Activated CD4-positive, alpha-beta T cell treated with anti-CD3 and anti-CD28 coated beads, Interleukin-10, Interleukin-2, amounts not matched to agents 100 ng/mL and 50 ng/mL, durations not matched to agents 16 hours and 8 hours (primary cell): Measurements from ENCODE around the gene ALKAL2.

Experiments used
- DNase-seq: peaks from one replicate; pipeline ENCODE4 v3.0.0-alpha.2; 2020

ALKAL2 gene

DNA sequence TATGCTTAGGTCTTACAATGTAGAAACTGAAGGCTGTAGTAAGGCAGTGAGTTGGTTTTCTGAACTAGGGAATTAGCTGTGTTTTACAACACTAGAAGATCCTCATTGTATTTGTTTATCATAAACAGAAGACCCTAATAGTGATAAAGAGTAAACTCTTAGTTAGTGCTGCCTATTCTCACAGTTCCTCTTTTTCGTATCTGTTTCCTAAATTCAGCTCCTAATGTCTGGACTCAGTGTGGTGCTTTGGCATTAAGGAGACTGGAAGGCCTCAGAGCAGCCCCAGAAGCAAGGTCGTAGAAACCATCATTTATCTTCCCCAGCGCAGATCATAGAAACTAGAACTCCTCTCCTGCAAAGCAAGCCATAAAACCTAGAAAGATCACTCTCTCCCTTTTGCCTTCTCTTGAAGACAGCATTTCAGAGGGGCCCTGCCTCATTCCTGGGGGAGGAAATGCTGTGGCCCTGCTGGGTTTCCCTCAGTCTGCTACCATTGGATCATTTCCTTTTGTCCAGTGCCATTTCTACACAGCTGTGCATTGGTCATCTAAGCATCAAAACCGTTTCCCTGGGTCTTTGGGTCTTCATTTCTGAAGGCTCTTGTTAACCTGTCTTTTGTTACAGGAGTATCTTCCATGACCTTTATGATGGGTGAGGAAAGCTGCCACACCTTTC lies 18.4 kb downstream of the ALKAL2 start:
- DNase-seq, result no peak

- no peak for DNase-seq
These were observed 19.6 kb downstream of the ALKAL2 start for GRCh38 chr2:268323-268722.

- peak; percentile 97 for DNase-seq
These were observed 23.1 kb downstream of the ALKAL2 start, which contains the start of gene ACP1 for GRCh38 chr2:264493-265468. Gene ACP1, plus strand, starts transcription at chr2:264947. Its CDS starts 18 bp downstream, at chr2:264965.

DNA sequence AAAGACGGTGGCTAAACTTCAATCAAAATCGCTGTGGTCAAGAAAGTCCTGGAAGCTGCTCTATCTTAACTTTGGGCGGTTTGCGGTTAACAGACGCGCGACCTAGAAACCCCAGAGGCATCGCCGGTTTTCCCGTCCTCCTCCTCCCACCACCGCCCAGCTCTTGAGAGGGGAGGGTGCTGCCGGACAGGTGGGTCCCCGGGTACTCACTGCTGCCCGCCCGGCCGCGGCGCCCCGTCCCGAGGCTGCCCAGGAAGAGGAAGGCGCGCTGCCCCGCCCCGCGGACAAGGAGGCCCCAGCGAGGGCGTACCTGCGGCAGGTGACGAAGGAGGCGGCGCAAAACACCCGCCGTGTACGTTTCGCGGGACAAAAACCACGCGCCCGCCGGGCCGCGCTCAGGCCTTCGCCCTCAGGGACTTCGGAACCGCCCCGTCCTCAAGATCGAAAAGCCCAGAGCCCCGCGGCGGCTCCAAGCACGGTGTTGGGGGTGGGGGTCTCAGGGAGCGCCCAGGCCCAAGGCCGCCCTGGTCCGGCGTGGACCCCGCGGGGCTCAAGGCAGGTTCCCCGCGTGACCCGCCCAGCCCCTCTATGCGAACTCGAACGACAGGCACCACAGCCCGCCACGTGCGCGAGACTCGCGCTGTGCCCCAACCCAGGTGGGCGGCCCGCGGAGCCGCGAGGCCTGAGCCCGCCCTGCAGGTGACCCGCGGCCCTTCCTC lies 24.0 kb downstream of the ALKAL2 start, which contains the start of gene SH3YL1:
TSS of gene SH3YL1 (minus strand) at position 259 of the 719 bp plus-strand sequence. CDS start at position 211, 48 bp downstream.
- DNase-seq, result peak; percentile 21

DNA sequence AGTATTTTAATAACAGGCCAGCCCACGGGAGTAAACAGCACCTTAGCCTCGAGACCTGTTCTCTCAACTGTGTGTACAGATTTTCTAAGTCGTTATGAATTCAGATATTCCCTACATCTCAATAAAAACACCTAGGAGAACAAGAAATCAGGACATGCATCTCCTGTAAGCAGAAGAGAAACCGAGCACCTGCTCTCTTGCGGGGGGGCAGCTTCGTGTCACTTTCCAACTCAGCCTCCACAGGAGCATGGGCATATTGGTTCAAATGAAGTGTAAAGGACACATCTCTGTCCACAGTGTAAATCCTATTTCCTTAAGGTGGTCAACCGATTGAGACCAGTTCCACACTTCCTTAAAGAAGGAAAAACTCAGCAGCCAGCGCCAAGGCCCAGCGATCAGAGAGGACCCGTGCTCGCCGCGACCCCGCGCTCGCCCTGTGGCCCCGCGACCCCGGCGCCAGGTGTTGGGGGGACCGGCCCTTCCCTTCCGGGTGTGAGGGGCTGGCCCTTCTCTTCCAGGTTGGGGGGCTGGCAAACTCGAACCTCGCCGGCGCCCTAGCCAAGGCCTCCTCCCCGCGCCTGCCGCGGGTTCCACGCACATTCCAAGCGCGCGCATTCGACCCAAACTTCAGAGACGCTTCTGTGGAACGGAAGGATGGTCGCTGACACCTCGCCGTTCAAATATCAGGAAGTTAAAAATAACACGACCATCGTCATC lies 24.7 kb downstream of the ALKAL2 start:
- DNase-seq, result no peak

DNA sequence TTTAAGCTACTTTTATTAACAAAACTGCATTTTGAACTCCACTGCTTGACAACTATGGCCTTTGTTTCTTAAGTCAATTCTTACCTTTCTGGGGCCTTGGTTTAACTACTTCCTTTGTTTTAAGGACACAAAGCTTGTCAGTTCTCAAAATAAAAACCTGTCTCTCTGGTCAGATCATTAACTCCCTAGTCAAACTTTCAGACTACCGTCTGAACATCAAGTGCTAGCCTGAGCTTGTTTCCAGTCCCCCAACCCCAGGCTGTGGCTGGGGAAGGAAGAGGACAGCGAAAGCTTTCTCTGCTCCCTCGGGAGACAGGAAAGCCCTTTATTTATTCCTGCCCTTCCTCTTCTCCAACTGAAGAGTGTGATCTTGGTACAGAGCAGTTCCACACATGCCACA lies 25.8 kb downstream of the ALKAL2 start:
- DNase-seq, result no peak

- no peak for DNase-seq
These were observed 27.3 kb downstream of the ALKAL2 start for GRCh38 chr2:260507-261161.

DNA sequence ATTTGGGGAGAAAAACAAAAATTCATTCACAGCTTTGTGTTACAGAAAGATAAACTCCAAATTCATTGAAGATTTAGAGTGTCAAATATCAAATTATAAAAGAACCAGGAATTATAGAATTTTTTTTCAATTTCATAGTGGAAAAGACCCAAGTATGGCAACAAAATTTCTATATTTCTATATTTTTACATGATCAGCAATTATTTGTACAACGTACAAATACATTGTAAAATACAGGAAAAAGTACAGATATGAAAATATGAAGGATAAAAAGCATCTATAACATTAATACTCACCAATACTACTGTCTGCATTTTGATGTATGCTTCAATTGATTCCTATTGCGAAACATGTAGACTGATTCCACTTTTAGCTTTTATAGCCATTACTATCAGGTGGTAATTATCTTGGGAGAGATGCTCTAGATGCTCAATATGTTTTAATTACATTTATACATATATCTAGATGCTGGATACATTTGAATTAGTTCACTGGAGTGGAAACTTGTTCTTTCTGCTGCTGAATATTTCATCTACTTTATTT lies 28.0 kb downstream of the ALKAL2 start:
- DNase-seq, result no peak

- no peak for DNase-seq
These were observed 29.0 kb downstream of the ALKAL2 start for GRCh38 chr2:258933-259332.

DNA sequence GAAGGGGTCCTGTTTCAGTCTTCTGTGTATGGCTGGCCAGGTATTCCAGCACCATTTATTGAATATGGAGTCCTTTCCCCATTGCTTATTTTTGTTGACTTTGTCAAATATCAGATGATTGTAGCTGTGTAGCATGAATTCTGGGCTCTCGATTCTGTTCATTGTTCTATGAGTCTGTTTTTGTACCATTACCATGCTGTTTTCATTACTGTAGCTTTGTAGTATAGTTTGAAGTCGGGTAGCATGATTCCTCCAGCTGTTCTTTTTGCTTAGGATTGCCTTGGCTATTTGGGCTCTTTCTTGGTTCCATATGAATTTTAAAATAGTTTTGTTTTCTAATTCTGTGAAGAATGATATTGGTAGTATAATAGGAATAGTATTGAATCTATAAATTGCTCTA lies 30.0 kb downstream of the ALKAL2 start:
- no peak for DNase-seq

DNA sequence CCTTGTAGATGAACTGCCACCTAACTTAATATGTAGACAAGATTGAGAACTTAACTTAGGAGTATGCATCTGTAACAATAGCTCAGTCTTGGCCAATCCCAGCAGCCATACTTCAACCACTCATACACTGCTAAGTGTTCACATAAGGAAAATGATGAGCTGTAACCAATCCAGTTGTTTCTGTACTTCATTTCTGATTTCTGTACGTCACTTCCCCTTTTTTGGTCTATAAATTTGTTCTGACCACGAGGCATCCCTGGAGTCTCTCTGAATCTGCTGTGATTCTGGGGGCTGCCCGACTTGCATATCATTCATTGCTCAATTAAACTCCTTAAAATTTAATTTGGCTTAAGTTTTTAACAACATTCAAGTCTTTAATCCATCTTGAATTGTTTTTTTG lies 30.5 kb downstream of the ALKAL2 start:
- DNase-seq, result no peak

DNA sequence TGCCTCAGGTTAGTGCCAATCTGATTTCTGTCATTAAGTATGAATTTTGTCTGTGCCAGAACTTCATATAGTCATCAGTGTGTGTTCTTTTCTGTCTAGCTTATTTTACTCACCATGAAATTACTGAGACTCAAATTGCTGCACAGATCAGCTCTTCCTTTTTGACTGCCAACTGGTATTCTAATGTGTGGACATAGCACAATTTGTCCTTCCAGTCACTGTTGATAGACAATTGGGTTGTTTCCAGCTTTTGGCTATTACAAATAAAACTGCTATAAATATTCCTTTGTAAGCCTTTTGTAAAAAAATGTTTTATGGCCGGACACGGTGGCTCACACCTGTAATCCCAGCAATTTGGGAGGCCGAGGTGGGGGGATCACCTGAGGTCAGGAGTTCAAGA lies 31.8 kb downstream of the ALKAL2 start:
- no peak for DNase-seq

GRCh38 chr2:255195-255594 lies 32.7 kb downstream of the ALKAL2 start:
- no peak for DNase-seq

DNA sequence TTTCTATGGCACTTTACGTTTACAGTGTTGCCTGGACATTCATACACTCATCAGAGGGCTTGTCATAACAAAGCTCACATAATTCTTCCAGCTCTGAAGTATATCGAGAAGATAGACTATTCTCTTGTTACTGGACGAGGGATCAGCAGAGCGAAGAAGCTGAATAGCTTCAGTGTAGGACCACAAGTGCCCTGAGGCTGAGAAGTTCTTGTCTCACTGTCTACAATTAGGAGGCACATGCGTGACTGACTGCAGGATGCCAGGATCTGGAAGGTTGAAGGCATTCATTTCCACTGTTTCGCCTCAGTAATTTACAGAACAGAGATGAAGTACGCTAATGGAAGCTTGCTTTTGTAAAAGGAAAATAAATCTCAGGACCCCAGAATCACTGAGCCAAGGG lies 33.6 kb downstream of the ALKAL2 start:
- DNase-seq, result no peak

GRCh38 chr2:253202-253638 lies 34.7 kb downstream of the ALKAL2 start:
- no peak for DNase-seq

- DNase-seq, result no peak
These were observed 35.8 kb downstream of the ALKAL2 start for GRCh38 chr2:252001-252602.

DNA sequence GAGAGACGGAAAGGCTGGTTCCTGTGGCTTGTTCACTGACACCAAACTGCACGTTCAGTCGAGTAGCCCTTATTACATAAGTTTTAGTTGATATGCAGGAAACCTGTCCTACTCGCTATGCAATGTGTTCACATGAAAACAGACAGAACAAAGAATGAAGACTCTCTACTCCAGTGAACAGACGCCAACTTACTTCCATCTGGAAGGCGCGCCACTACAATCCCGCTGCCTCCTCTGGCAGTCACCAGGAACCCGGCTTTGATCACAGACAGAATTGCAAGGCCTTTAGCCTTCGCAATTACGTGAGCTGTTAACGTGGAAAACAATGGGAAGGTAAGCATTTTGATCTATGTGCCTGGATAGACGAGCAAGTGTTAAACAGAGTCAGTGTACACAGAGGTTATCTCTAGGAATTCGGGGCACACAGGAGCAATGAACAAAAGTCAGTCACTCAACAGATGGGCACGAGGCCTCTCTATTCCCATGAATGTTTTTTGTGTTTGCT lies 38.3 kb downstream of the ALKAL2 start:
- DNase-seq, result no peak

GRCh38 chr2:248724-249123 lies 39.2 kb downstream of the ALKAL2 start:
- DNase-seq, result no peak

- DNase-seq, result peak; percentile 48
These were observed 41.3 kb downstream of the ALKAL2 start for GRCh38 chr2:246489-247144.

- no peak for DNase-seq
These were observed 43.3 kb downstream of the ALKAL2 start for GRCh38 chr2:244547-244946.
